CD4-positive, alpha-beta T cell treated with Interleukin-4 for 1 hour (primary cell): ENCODE measurements around the gene C16orf82.
"Not testable (repeated sequence)": the region's sequence is repeated elsewhere in the genome, so short reads cannot be mapped to it uniquely, and the experiment has no call there.

ENCODE experiments used
- DNase-seq, 2 donors: peaks; one replicate each; pipeline ENCODE4 v3.0.0-alpha.2; 2020 to 2022

Gene C16orf82

GRCh38 chr16:27066668-27067537 lies at the start of gene C16orf82:
C16orf82 (plus strand) TSS chr16:27066927.
- DNase-seq: no peak

GRCh38 chr16:27020031-27020430 lies 46.7 kb upstream of the C16orf82 start:
- no peak for DNase-seq

GRCh38 chr16:27024010-27024409 lies 42.7 kb upstream of the C16orf82 start:
- DNase-seq: no peak

GRCh38 chr16:27025581-27025980 lies 41.1 kb upstream of the C16orf82 start:
- DNase-seq: no peak

GRCh38 chr16:27027971-27028370 lies 38.8 kb upstream of the C16orf82 start:
- DNase-seq: no peak

- no peak for DNase-seq
Measured at GRCh38 chr16:27028591-27029110, 38.1 kb upstream of the C16orf82 start.

GRCh38 chr16:27029525-27029924 lies 37.2 kb upstream of the C16orf82 start:
- no peak for DNase-seq

- no peak for DNase-seq
Measured at GRCh38 chr16:27033281-27033979, 33.3 kb upstream of the C16orf82 start.

- DNase-seq: no peak
Measured at GRCh38 chr16:27040732-27041131, 26.0 kb upstream of the C16orf82 start.

GRCh38 chr16:27046958-27047518 lies 19.7 kb upstream of the C16orf82 start:
- DNase-seq: no peak

- no peak for DNase-seq
Measured at GRCh38 chr16:27048316-27048715, 18.4 kb upstream of the C16orf82 start.

GRCh38 chr16:27049117-27049516 lies 17.6 kb upstream of the C16orf82 start:
- DNase-seq: no peak

- DNase-seq: no peak
Measured at GRCh38 chr16:27052007-27052406, 14.7 kb upstream of the C16orf82 start.

- no peak for DNase-seq
Measured at GRCh38 chr16:27053996-27054395, 12.7 kb upstream of the C16orf82 start.

- no peak for DNase-seq
Measured at GRCh38 chr16:27058299-27058698, 8.4 kb upstream of the C16orf82 start.

- no peak for DNase-seq
Measured at GRCh38 chr16:27070776-27071175, 4.0 kb downstream of the C16orf82 start.

- DNase-seq: no peak
Measured at GRCh38 chr16:27073733-27074132, 7.0 kb downstream of the C16orf82 start.

- DNase-seq: peak in 1 of 2 donors; percentile 2
Measured at GRCh38 chr16:27080895-27081294, 14.2 kb downstream of the C16orf82 start.

GRCh38 chr16:27083861-27084261 lies 17.1 kb downstream of the C16orf82 start:
- DNase-seq: no peak

GRCh38 chr16:27084307-27085028 lies 17.7 kb downstream of the C16orf82 start:
- DNase-seq: no peak

- no peak for DNase-seq
Measured at GRCh38 chr16:27085182-27085581, 18.5 kb downstream of the C16orf82 start.

GRCh38 chr16:27086031-27086430 lies 19.3 kb downstream of the C16orf82 start:
- DNase-seq: not testable (repeated sequence)

- DNase-seq: no peak
Measured at GRCh38 chr16:27088216-27088615, 21.5 kb downstream of the C16orf82 start.
